NCI-H2227 (cell line): ENCODE data around the gene GNG8.

ENCODE experiments used
- DNase-seq: peaks from one replicate; lab custom pipeline; 2025; ENCODE audit not compliant: unreplicated experiment; lab: John Stamatoyannopoulos, UW

Gene GNG8

GRCh38 chr19:46635920-46636761 is at the start of gene GNG8:
TSS of gene GNG8 (minus strand) at chr19:46636202. CDS start at chr19:46634682, 1,520 bp downstream.
- DNase-seq = no peak

- DNase-seq = no peak
Observed at GRCh38 chr19:46685189-46685588, 49.2 kb upstream of the GNG8 start.

GRCh38 chr19:46678110-46678732 is 42.2 kb upstream of the GNG8 start:
- peak; percentile 14 for DNase-seq

GRCh38 chr19:46674416-46675178 is 38.6 kb upstream of the GNG8 start:
- DNase-seq = peak; percentile 21

GRCh38 chr19:46670813-46671212 is 34.8 kb upstream of the GNG8 start:
- DNase-seq = no peak

GRCh38 chr19:46668662-46669061 is 32.7 kb upstream of the GNG8 start:
- DNase-seq = no peak

- no peak for DNase-seq
Observed at GRCh38 chr19:46665072-46665471, 29.1 kb upstream of the GNG8 start.

GRCh38 chr19:46661735-46662592 is 26.0 kb upstream of the GNG8 start:
- peak; percentile 79 for DNase-seq

- DNase-seq = peak; percentile 99
Observed at GRCh38 chr19:46661020-46661731, 25.2 kb upstream of the GNG8 start, which contains the start of gene DACT3. TSS of gene DACT3 (minus strand) at chr19:46661182. CDS start at chr19:46661064, 118 bp downstream.

GRCh38 chr19:46660551-46661019 is 24.6 kb upstream of the GNG8 start:
- no peak for DNase-seq

GRCh38 chr19:46660008-46660517 is 24.1 kb upstream of the GNG8 start:
- peak; percentile 25 for DNase-seq

- DNase-seq = peak; percentile 25
Observed at GRCh38 chr19:46659151-46660007, 23.4 kb upstream of the GNG8 start.

GRCh38 chr19:46656541-46656940 is 20.5 kb upstream of the GNG8 start:
- DNase-seq = no peak

- no peak for DNase-seq
Observed at GRCh38 chr19:46654621-46655152, 18.7 kb upstream of the GNG8 start.

GRCh38 chr19:46650445-46650844 is 14.4 kb upstream of the GNG8 start:
- DNase-seq = no peak

- DNase-seq = no peak
Observed at GRCh38 chr19:46648961-46649960, 13.3 kb upstream of the GNG8 start.
